NCI-H2107 treated with DMSO at 0.1 percent for 48 hours (cell line): ENCODE data around the gene NOC2L.

Source experiments
- DNase-seq: peaks from one replicate; lab custom pipeline; 2025; ENCODE audit not compliant: unreplicated experiment; lab: John Stamatoyannopoulos, UW

Gene NOC2L

DNA sequence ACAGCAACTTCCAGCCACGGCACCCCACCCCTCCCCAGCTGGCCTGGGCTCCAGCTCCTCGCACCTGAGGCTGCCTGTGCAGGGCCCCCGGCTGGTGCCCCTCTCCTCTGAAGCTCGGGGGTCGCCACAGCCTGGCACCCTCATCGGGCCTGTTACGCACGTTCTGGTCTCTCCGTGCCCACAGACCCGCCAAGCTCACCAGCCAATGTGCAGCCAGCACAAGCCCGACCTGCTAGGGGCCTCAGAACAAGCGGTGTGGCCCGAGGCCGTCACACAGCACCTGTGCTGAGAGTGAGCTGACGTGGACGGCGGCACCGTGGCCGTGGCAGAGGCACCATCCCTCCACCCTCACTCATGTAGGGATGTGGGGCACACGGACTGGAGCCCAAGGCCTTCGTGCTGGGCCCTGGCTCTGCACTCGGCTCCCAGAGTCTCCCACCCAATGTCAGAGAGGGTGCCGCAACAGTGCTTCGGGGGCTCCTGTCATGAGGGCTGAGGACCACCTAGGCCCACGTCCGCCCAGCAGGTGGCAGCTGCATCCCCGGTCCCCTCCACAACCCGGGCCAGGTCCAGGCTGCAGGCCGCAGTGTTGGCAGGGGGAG lies 39.7 kb downstream of the NOC2L start:
- DNase-seq = no peak

DNA sequence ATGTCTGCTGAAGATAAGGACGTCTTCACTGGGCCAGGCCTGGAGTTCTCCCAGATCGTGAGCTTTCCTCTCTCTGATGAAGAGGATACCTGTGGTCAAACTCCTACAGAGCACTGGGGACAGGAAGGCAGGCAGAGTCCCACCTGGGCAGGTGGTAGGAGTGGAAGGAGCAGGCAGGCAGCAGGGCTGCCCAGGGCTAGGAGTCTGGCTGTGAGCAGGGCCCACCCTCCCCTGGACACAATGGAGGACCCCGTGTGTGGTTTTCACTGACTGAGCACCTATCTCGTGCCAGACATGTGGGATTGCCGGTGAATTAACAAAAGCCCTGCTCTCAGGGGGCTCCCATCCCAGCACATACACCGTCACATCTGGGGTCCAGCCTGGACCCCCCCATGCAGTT lies 40.2 kb downstream of the NOC2L start:
- DNase-seq = no peak

DNA sequence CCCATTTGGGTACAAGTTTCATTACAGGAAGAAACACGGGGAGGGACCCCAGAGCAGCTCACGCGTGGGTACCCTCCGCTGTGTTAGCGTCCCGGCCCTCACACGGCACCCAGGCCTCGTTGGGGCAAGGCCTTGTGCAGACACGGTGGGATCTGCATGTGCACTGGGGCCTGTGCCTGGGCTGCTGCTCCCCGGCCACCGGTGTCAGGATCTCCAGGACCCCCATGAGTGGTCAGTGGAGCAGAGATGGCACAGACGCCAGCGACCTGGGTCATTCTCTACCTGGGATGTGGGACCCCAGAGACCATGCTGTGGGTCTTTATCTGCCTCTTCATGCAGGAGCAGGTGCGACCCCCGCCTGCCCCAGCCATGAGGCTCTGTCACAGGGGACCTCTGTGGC lies 40.7 kb downstream of the NOC2L start:
- DNase-seq = no peak

DNA sequence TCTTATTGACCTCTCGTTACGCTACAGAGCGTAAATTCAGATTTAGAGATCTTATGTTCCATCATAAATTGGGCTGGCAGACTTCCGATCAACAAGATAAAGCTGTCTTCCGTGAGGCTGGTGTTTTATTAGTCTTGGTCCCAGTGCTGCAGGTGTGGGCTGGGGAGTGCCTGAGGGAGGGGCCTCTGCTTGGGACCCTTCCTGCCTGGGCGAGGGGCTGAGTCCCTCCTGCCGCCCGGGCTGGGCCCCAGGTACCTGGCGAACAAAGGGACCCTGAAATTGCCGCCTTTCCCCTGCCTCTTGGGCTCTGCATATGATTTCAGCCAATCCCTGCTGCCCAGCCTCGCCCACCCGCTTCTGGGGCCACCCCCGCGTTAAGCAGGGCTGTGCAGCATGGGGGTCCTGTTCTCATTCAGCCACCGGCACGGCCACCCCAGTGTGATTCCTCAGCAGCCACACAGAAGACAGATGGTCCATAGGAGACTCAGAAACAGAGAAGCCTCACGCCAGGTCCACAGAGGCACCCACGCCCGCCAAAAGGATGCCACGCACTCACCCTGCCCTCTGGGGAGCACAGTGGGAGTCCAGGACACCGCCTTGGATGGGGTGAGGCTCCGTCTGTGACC lies 41.5 kb downstream of the NOC2L start:
- no peak for DNase-seq

DNA sequence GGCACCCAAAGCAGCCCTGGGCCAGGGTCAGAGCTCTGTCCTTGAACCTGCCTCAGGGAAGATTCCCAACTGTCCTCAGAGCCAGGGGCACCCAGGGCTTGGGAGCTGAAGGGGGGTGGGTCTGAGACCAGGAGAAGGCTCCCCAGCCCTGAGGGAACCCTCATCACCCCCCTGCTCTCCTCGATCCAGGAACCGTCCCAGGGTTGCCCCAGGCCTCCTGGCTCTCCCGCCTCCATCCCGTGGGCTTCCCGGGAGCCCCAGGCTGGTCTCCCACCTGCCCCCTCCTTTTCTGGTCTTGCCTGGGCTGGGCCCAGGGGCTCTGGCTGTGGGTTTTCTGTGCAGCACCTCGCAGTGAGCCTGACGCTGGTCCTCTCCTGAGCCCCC lies 42.0 kb downstream of the NOC2L start:
- no peak for DNase-seq

DNA sequence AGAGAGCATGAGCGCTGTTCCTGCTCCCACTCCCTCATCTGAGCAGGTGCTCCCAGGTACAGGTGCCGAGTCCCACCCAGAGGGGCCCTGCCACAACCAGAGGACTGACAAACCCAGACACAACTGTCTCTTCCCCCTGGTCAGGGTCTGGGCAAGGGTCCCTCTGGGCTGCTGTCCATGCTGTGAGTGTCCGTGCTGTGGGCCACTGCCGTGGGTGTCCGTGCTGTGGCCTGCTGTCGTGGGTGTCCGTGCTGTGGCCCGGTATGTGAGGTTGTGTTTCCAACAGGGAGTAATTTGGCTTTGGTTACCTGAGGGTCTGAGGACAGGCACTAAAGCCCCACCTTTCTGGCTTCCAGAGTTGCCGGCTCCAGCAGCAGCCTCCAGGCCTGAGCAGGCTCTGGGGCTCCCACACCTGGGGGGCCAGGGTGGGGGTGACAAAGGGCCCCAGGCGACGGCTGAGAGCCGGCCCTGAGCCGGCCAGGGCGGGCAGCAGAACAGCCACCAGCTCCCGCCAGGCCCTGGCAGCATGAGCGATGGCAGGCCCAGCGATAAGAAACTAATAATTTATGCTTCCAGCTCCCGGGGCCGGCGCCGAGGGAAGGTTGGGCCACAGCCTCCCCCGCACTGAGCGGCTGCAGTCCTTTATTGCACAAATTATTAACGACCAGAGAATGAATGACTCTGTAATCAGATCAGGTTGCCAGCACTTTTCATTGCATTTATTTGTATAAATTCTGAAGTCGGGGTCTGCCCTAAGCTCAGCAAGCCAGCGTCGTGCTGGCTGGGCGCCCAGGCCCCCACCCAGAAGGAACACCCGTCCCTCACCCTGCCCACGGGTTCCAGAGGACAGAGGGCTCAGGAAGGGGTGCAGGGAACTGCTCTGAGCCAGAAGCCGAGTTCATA lies 42.6 kb downstream of the NOC2L start:
- DNase-seq = no peak

DNA sequence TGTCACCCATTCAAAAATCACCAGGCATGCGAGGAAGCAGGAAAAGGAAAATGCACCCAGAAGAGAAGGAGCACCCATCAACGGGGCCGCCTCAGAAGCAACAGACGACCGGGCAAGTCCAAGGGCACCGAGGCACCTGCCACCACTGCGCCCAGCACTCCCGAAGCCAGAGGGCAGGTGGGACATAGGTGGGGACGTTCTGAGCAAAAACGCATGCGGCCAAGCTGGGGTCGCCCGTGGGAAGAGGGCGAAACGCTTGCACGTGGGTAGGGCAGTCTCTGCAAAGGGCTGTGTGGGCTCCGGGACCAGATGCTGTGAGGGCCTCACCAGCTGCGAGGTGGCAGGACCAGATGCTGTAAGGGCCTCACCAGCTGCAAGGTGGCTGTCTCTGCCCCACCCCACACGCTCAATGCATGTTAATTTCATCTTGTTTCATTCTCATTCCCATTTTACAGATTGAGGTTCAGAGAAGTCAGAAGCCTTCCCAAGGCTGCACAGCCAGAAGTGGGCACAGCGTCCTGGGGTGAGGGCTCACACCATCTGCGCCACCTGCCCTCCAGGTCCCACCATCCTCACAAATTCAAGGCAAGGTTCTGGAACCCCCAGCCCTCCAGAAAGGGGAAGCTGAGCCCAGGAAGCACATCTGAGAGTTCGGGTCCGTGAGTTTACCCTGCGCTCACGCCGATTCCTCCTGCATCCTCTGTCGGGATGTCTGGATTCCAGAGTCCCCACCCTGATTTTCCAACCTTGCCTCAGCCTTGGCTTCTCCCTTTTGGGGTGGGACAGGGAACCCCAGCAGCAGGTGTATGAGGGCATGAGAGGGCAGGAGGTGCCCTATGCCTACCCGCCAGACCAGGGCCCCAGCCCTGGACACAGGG lies 43.5 kb downstream of the NOC2L start:
- DNase-seq = no peak

DNA sequence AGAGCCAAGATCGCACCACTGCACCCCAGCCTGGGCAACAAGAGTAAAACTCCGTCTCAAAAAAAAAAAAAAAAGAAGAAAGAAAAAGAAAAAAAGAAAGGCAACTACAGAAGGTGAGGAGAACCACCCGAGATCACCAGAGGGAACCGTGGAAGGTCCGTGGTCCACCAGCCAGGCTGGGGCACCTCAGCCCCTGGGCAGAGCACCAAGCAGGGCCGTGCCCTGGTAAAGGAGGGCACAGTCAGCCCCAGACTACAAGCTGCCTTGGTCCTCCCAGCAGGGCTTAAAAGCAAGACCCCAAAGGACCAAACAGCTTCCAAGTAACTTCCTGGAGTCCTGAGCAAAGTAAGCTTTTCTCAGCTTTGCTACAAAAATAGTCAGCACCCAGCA lies 44.2 kb downstream of the NOC2L start:
- no peak for DNase-seq

DNA sequence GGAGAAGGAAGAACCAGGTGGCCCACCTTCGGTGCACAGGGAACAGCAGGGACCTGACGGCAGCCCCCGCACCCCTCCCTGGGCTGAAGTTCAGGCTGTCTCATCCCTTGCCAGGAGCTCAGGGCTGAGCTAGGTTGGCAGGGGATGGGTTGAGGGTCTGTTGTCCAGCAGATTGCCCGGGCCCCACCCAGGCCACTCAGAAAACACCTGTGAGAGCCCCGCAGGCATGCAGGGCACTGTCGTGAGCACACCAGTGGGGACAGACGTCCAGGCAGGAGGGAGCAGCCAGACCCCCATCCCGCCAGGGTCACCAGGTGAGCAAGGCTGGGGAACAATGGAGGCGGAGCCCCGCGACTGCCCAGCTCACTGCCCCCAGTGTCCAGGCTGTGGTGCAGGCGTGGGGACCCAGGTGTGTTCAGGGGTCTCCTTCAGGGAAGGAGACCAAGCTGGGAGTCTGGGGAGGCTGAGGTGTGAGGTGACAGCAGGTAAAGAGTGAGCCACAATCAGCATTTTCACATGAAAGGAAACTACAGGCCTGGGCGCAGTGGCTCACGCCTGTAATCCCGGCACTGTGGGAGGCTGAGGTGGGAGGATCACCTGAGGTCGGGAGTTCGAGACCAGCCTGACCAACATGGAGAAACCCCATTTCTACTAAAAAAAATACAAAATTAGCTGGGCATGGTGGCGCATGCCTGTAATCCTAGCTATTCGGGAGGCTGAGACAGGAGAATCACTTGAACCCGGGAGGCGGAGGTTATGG lies 44.7 kb downstream of the NOC2L start:
- DNase-seq = no peak

DNA sequence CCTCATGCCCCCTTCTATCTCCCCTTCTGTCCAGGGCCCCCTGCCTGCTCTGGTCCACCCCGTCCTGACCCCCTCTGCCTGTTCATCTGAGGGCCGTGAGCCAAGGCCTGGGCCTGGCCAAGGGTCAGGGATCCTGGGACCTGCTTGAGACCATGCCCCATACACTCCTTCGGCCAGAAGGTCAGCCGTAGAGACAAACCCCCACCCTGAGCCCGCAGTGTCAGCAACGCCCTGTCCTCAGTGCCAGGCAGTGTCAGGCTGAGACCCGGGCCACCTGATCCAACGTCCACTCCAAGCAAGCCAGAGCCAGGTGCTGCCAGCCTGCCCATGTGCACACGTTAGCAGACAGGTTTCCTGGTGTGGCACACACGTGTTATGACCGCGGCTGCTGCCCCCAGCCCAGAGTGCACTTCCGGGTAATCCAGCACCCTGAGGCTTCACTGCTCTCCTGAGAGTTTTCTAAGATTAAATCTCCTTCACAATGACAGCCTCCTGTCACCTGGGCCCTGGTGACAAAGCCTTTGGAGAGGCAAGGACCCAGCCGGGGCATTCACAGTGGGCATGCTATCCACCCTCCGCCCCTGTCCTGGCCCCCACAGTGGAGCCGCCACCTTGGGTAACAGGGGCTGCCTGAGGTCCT lies 45.4 kb downstream of the NOC2L start:
- DNase-seq = no peak

DNA sequence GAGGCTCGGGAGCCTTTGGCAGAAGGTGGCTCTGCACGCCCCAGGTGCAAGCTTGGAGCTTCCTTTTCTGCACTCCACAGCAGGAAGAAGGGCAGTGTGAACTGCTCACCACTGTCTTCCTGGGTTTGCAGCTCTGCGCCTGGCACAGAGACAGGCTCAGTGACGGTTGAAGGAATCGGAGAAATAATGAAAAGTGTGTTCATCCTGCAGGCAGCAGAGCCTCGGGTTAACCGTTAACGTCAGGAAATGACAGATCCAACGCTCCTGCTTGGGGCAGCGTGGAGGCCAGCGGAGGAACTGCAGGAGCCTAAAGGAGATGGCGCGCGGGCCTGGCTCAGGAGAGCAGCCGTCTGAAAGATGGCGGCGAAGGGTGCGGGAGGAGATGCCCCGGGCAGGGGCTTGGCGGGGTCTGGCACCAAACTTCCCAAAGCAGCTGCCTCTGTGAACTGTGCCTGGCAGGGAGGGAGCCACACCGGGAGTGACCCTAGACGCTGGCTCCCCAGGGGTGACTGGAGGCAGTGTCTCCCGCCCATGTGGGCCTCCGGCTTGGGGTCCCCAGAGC lies 46.2 kb downstream of the NOC2L start:
- no peak for DNase-seq

DNA sequence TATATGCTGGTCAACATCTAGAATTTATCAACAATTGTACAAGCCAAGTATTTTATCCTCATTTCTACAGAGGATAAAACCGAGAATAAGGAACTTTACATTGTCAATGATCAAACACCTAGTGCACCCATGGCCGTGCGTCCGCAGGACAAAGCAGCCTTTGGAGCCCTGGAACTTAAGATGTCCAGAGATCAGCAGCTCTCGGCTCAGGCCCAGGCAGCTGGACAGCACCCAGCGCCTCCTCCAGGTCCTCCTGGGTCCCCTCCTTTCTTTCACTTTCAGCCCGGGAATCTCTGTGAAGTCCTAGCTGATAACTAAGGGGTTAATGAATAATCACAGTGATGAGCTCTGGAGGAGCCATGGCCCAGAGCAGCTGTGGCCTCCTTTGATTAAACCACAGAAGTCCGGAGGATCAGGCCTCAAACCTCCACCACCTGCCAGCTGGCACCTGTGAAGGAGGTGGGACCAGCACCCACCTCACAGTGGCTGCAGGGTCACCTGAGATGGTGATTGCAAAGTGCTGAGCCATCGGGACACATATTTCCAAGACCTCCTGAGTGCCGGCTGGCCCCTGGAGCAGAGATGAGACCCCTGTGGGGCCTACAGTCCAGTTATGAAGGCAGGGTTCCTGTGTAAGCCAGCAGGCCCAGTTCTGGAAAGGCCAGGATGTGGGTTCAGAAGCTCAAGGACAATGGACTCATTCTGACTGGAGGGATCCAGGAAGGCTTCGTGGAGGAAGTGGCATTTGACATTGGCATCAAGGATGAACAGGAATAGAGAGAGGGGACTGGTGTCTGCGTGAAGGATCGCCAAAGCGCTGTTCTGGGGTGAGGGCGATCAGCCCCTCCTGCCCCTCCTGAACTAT lies 46.9 kb downstream of the NOC2L start:
- DNase-seq = no peak

DNA sequence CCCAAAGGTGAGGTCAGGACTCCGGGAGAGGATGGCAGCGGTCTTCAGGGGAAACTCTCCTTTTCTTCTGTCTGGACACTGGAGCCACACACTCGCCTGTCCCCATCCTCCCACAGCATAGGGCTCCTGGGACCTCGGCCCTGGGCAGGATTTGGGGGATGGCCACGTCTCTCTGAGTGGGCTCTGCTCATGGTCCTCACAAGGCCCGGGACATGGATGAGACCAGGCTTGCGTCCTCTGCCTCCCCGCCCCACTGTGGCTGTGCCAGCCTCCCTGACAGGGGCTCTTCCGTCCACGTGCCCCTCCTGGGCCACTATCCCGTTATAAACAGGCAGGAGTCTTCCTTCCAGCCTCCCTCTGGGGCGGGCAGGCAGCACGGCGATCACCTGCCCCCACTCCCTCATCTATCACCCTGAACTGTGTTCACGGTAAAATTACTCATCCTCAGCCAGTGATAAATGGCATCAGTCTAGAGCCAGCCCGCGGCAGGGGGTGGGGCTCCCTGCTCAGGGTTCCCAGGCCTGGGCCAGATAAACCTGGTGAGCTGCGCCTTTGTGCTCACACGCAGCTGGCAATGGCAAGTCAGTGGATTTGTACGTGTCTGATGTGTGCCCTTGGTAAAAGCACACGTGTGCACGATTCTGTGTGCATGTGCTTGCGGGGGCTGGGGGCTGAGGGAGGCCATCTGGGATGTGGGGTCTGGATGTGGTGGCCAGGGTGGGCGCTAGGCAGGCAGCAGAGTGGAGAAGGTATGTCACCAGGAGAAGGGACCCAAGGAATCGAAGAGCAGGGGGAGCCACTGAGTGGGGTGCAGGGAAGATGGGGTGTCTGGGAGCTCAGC lies 48.0 kb downstream of the NOC2L start:
- DNase-seq = no peak

DNA sequence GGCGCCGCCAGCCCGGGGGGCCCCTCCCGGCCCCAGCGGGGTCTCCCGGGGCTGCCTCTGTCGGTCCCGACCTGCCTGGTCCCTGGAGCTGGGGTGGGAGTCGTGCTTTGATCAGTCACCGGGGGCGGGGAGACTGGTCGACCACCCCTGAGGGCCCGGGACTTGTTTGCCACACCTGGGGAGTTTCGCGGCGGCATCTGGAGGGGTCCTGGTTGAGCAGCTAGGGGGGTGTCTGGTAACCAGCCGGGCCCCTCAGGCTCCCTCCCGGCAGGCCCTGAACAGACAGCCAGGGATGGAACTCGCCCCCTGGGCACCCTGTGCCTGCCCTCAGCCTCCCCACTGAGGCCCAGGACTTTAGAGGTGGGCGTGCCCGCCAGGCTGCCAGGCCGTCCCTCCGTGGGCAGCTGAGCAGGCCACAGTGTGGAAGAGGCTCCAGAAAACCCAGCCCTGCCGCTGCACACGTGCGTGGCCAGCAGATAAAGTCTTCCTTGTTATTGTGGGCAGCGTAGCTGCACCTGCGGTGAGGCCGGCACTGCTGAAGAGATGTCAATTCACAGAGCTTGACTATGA lies 48.7 kb downstream of the NOC2L start:
- no peak for DNase-seq

DNA sequence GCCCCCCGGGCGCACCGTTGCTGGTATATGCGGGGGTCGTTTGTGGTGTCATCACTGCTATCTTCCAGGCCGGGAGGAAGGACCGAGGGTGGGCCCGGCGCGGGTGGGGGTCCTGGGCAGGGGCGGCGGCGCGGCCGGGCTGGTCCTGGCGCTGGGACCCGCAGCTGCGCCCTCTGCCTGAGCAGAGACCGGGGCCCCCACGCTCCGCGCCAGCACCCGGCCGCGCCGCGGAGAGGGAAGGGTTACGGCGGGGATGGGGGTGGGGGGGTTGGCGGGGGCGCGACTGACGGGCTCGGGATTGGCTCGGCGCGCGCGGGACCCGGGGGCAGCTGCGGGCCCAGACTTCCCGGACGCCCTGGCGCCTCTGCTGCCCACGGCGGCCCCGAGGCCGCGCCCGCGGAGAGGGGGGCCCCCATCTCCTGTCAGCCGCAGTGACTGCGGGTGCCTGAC lies 49.2 kb downstream of the NOC2L start:
- no peak for DNase-seq

DNA sequence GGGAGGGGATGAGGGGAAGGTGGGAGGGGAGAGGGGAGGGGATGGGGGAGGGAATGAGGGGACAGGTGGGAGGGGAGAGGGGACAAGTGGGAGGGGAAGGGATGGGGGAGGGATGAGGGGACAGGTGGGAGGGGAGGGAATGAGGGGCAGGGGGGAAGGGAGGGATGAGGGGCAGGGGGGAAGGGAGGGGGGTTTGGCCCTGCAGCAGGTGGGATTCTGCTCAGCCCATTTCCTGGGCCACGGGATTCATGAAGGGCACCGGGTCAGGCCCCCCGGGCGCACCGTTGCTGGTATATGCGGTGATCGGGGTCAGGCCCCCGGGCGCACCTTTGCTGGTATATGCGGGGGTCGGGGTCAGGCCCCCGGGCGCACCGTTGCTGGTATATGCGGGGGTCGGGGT lies 50.4 kb downstream of the NOC2L start:
- DNase-seq = no peak

DNA sequence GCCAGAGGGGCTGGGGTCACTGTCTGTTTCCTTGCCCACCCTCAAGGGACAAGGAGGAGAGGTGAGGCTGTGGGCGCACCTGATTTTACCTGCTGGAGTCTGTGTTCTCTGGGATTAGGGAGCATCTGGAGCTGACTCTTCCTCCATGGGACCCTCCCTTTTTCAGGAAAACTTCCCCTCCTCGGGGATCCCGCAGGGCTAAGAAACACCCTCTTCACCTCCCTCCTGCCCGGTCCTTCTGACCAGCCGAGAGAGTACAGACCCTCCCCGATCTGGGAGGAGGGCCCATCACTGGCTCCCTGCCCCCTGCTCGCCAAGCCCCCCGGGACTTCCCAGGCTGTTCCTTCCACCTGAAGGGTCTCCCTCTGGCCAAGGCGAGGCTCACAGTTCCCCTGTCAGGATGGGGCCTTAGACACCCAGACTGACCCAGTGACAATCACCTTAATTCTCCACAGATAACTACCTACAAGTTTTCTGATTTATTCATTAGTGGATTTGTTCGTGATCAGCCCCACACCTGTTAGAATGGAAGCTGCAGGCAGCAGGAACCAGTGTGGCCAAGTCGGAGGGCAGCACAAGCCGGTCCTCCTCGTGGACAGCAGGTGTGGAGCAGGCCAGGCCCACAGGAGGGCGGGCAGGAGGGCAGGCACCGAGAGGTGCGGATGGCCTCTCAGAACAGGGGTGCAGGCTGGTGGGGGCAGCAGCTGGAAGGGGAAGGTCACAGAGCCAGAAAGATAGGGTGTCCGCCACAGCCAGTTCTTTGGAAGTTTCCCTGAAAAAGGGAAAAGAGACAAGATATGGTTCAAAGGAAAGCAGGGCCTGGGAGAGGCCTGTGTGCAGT lies 51.2 kb downstream of the NOC2L start:
- no peak for DNase-seq
